Amniotic stem cell (primary cell): Measurements from ENCODE around the gene SLC35D1.

Experiments
- DNase-seq: peaks from one replicate; lab custom pipeline; 2025; lab: John Stamatoyannopoulos, UW

The SLC35D1 gene

DNA sequence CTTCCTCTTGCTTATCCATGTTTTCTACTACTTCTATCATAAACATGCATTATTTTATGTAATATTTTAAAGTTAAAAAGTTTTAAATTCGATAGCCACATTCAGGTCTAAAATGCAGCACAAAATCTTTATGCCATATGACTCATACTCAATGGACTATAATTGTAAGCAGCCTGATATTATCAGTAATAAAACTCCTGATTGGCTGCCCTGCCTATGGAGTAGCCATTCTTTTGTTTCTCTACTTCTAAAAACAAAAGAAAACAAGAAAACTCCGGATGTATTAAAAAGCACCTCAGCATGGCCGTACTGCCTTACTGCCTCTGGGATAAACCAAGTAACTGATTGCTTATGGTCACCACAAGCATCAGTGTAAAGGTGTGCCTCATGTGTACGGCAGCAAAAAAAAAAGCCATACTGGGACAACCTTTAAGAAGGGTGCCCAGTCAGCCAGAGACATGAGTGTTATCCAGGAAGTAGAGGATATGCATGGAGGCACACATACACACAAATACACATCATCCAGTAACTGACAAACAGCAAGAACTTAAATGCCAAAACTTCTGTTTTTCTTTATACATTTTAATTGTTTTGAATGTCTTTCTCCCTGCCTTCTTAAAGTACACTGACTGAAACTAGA, 9.2 kb downstream of the SLC35D1 start:
- DNase-seq, result no peak

DNA sequence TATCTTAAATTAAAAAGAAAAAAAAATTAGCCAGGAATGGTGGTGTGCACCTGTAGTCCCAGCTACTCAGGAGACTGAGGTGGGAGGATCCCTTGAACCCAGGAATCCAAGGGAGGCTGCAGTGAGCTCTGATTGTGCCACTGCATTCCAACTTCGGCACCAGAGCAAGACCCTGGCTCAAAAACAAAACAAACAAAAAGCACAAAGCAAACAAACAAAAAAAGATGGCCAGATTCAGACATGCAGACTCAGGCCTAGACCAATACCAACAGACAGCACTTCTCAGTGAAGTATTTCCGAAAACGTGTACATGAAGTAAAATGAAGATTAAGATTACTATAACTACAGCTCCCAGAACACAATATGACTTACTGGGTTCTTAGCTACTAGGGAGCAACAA, 10.6 kb downstream of the SLC35D1 start:
- no peak for DNase-seq

DNA sequence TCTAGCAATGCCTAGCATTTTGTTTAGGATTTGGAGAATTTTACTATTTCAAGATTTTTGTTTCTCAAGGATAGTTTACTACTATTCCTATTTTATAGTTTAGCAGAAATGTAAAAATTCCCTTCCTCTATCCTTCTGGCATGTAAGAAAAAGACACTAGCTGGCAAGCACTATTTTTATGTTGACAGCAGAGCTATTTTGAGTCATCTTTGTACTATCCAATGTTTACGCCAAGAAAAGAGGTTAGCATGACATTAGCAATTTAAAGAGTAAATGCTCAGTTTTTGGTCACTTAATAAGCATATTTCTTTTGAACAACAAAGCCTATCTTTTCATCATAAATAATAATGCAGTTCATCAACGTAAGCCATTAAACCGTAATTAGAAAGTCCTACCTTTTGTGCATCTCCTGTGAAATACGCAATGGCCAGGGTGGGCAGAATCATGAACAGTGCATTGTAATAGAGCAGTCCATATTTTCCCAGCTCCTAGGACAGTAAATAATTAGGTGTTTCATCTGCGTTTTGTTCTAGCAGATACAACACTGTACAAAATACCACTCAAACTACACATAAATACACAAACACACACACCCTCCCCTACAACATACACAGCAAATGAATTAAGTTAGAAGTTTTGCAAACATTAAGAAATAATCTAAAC, 12.0 kb downstream of the SLC35D1 start:
- no peak for DNase-seq

DNA sequence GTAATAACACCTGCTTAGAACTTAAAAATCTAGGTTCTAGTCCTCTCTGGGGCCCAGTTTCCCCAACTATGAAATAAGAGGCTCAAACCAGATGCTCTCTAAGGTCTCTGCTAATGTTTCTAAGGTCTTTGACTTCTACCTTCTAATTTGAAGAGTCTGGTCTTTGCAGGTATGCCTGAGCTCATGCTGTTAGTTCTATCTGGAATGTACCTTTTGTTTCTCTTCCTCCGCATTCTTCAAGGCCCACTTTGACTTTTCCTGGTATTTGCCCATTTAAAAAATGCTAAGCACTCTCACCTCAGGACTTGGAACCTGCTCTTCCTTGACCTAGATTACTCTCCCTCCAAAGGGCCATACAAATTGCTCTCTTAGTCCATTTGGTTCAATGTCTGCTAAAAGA, 13.5 kb downstream of the SLC35D1 start:
- no peak for DNase-seq

DNA sequence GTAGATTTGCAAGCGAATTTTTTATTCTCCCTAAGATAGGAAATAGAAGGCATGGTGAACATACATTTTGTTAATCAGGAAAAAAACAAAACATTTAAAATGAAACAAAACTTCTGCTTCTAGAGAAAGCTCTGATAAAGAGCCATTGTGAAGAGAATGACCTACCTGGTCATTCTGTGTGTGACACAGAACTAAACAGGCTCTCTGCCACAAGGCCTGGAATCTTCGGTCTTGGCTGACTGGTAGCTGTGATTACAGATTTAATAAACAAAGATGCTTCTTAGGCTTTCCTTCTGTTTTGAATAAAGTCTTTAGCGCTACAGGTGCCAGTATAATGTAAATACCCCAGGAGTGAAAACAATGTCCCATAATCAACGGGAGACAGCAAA, 22.1 kb downstream of the SLC35D1 start:
- no peak for DNase-seq

- DNase-seq, result no peak
These were observed 22.7 kb downstream of the SLC35D1 start for GRCh38 chr1:67031121-67031858.

GRCh38 chr1:67029472-67029871, 24.5 kb downstream of the SLC35D1 start:
- no peak for DNase-seq

DNA sequence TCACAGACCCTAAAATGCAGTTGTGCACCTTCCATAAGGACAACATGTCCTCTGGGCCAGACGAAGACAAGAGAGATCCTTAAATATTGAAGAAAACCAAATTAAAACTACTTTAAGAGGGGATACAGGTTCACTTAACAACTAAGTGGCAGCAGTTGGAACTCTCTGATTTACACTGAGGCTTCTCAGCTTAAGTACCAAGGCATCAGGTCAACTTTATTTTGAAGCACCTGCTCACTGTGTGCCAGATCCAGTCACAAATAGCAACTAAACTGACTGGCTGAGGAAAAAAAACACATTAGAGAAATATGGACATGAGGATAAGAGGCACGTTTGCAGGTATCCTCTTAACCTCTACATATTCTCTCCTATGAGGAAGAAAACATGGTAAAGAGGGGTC, 33.2 kb downstream of the SLC35D1 start:
- no peak for DNase-seq

- DNase-seq, result no peak
These were observed 33.6 kb downstream of the SLC35D1 start for GRCh38 chr1:67020304-67020703.

- DNase-seq, result peak; percentile 18
These were observed 34.3 kb downstream of the SLC35D1 start for GRCh38 chr1:67019600-67020136.

- no peak for DNase-seq
These were observed 34.8 kb downstream of the SLC35D1 start for GRCh38 chr1:67019121-67019520.

DNA sequence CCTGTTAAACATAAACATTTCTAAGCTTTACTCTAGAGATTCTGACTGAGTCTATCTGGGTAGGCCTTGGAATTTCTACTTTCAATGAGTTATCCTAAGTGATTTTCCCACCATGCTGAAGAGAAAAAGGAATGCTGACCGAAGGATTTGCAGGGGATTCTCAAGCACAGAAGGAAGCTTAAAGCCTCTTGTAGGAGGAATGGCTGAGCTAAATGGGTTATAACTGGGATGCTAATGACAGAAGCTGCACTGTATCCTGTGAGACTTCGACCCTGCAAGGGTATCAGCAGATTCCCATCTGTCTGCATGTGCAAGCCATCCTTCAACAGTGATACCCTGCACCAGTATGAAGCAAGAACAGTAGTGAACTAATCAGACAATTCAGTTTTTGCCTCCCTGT, 35.4 kb downstream of the SLC35D1 start:
- DNase-seq, result no peak

- no peak for DNase-seq
These were observed 40.4 kb downstream of the SLC35D1 start for GRCh38 chr1:67013573-67013972.

- DNase-seq, result no peak
These were observed 44.2 kb downstream of the SLC35D1 start for GRCh38 chr1:67009792-67010191.

GRCh38 chr1:67005068-67005467, 48.9 kb downstream of the SLC35D1 start:
- no peak for DNase-seq

DNA sequence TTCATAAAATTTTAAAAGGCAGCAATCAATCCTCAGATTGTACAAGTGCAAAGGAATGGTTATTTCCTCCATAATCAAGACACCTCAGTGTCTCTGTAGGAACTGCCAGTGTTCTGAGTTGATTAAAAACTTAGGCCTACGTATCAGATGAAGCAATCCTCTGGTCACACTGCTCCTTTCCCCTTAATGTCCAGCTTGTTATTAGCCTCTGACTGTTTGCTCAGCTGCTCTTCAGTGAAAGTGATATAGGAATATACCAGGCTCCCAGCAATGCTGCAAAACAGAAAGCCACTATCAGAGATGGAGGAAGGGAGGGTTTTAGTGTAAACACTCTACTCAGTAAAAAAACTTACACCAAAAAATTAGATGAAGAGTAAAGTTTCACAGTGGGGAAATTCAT, 49.8 kb downstream of the SLC35D1 start:
- DNase-seq, result no peak

- no peak for DNase-seq
These were observed 52.1 kb downstream of the SLC35D1 start for GRCh38 chr1:67001682-67002425.

DNA sequence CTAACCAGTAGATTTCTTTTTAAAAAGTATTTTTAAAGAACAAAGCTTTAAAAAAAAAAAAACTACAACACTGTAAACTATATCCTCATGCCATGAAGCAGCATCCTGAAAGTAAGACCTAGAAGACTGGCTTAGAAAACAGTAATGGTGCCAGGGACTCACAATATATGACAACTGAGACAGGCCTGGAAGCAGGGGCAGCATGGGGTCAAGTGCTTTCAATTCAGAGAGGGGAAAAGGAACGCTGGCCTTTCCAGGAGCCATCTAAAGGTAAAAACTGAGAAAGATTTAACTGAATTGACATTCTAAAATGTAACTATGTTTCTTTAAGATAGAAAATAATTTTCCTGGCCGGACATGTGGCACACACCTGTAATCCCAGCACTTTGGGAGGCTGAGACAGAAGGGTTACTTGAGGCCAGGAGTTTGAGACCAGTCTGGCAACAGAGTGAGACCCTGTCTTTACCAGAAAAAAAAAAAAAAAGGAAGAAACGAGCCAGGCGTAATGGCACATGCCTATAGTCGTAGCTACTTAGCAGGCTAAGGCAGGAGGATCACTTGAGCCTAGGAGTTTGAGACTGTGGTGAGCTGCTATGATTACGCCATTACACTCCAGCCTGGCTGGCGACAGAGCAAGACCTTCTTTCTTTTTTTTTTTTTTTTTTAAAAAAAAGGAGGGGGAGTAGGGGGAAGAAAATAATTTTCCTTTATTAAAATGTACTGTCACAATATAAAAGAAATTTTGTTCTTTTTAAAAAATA, 54.1 kb downstream of the SLC35D1 start:
- no peak for DNase-seq

- DNase-seq, result no peak
These were observed 55.0 kb downstream of the SLC35D1 start for GRCh38 chr1:66998972-66999371.

DNA sequence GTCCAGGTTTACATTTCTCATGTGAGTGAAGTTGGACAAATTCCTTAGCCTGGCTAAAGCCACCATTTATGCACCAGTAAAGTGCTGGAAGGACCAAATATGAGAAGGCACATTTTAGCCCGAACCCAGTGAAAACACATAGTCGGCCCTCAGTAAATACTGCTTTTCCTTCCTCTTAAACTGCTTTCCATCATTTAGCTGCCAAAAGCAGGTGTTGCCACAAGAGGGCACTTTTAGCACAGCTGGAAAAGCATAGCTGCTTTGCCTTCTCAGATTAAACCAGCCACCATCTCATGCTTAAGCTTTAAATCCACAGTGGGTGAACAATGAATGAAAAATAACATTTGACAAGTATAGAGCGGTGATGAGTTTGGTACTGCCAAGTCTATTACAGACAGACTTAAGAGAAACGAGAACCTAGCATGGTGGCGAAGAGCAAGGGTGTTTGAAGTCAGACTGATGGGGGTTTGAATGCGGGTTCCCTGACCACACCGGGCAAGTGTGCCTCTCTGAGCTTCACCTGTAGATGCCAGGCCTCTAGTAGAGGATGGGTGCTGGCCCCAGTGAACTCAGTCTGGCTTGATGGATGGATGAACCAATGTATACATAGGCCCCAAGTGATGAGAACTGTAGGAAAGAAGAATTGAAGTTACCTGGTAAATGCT, 57.8 kb downstream of the SLC35D1 start:
- peak; percentile 60 for DNase-seq

GRCh38 chr1:66993076-66993475, 60.9 kb downstream of the SLC35D1 start:
- no peak for DNase-seq
